ENCODE measurements around the gene MRM2. TPM values are rescaled to one million over a fixed set of nuclear protein-coding genes. Genes with fewer than 3 reads are reported as not detected.

MRM2 gene
- polyA plus RNA-seq, 1 donor from 2014 or later = 21.4 TPM

DNA sequence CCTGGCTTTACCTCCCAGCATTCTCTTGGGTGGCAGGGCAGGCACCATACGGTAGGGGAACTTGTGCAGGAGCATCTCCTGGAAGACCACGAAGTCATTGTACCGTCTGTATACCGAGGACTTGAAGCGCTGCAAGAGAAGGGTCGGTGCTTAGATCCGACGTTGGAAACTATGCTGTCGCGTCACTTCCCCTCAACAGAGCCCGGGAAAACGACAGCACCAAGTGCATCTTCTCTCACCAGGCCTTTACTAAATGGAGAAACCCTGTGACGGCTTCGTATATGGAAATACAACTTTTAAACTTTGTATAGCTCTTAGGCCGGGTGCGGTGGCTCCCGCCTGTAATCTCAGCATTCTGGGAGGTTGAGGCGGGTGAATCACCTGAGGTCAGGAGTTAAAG is 33.1 kb upstream of the MRM2 start:
- Histone ChIP-seq H2AFZ (ENCODE audit: low read depth, low read length) (no peak overlapping the region), H3K4me3 (ENCODE audit: low read length) (no peak overlapping the region), H3K9me2 (ENCODE audit: insufficient read depth, low read length) (no peaks in the 10 kb centered on the region), H3K27ac (ENCODE audit: low read length) (no peak overlapping the region), H3K27me3 (ENCODE audit: insufficient read depth, low read depth, low read length) (no peaks in the 10 kb centered on the region), H3K9ac (ENCODE audit: low read length) (no peak overlapping the region), H3K9me3 (ENCODE audit: low read length) (no peaks in the 10 kb centered on the region), H3F3A (ENCODE audit: insufficient read depth, low read length, poor library complexity, severe bottlenecking) (no peaks in the 10 kb centered on the region), H3K79me2 (replicated peaks; ENCODE audit: insufficient read depth, low read length) (no peaks in the 10 kb centered on the region), H3K4me2 (ENCODE audit: low read length) (no peak overlapping the region), H3K36me3 (ENCODE audit: insufficient read depth, low read length) (no peaks in the 10 kb centered on the region), H4K20me1 (ENCODE audit: insufficient read depth) (no peaks in the 10 kb centered on the region)
- TF ChIP-seq EZH2 (IDR thresholded peaks at IDR 0.05; ENCODE audit: borderline replicate concordance, insufficient read depth, low read length, poor library complexity, severe bottlenecking) = no peak
- no peak for TF ChIP-seq MXI1 (conservative IDR thresholded peaks at IDR 0.05; ENCODE audit: poor library complexity, severe bottlenecking)
- TF ChIP-seq POLR2AphosphoS5 (IDR thresholded peaks at IDR 0.05) = no peak
- TF ChIP-seq TAF1 (IDR thresholded peaks at IDR 0.05; ENCODE audit: low read depth) = no peak
- no peak for TF ChIP-seq EP300 (conservative IDR thresholded peaks at IDR 0.05; ENCODE audit: poor library complexity, severe bottlenecking)
- TF ChIP-seq REST (IDR thresholded peaks at IDR 0.05; ENCODE audit: borderline replicate concordance) = no peak
- TF ChIP-seq RAD21 (conservative IDR thresholded peaks at IDR 0.05) = no peak
- TF ChIP-seq, protein P1, sequence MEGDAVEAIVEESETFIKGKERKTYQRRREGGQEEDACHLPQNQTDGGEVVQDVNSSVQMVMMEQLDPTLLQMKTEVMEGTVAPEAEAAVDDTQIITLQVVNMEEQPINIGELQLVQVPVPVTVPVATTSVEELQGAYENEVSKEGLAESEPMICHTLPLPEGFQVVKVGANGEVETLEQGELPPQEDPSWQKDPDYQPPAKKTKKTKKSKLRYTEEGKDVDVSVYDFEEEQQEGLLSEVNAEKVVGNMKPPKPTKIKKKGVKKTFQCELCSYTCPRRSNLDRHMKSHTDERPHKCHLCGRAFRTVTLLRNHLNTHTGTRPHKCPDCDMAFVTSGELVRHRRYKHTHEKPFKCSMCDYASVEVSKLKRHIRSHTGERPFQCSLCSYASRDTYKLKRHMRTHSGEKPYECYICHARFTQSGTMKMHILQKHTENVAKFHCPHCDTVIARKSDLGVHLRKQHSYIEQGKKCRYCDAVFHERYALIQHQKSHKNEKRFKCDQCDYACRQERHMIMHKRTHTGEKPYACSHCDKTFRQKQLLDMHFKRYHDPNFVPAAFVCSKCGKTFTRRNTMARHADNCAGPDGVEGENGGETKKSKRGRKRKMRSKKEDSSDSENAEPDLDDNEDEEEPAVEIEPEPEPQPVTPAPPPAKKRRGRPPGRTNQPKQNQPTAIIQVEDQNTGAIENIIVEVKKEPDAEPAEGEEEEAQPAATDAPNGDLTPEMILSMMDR (IDR thresholded peaks at IDR 0.05; ENCODE audit: poor library complexity, severe bottlenecking) = no peak
- no peak for TF ChIP-seq SMC3 (conservative IDR thresholded peaks at IDR 0.05; ENCODE audit: poor library complexity)

DNA sequence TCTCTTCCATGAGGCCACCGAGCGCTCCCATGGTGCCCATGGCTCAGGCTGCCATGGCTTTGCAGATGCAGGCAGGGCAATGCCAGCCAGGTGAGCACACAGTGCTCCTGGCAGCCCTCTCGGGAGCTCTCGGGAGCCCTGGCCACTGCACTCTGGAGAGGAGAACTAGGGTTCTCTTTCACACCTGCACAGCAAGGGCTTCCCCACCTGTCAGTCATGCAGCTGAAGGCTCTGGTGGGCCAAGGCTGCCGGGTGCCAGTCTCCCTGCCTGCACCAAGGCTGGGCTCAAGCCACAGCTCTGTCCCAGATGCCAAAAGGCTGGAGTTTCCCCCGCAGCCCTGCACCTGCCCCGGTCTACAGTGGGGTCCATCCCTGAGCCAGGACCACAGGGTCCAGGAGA is 32.7 kb upstream of the MRM2 start:
- Histone ChIP-seq H3F3A (ENCODE audit: insufficient read depth, low read length, poor library complexity, severe bottlenecking) (no peaks in the 10 kb centered on the region), H3K9me2 (ENCODE audit: insufficient read depth, low read length) (no peaks in the 10 kb centered on the region), H3K4me3 (ENCODE audit: low read length) (no peak overlapping the region), H3K27ac (ENCODE audit: low read length) (no peak overlapping the region), H3K4me2 (ENCODE audit: low read length) (no peak overlapping the region), H3K9me3 (ENCODE audit: low read length) (no peaks in the 10 kb centered on the region), H3K79me2 (replicated peaks; ENCODE audit: insufficient read depth, low read length) (no peaks in the 10 kb centered on the region), H2AFZ (ENCODE audit: low read depth, low read length) (no peak overlapping the region), H3K27me3 (ENCODE audit: insufficient read depth, low read depth, low read length) (no peaks in the 10 kb centered on the region), H3K9ac (ENCODE audit: low read length) (no peak overlapping the region), H3K36me3 (ENCODE audit: insufficient read depth, low read length) (no peaks in the 10 kb centered on the region), H4K20me1 (ENCODE audit: insufficient read depth) (no peaks in the 10 kb centered on the region)
- TF ChIP-seq EP300 (conservative IDR thresholded peaks at IDR 0.05; ENCODE audit: poor library complexity, severe bottlenecking) (no peak), POLR2AphosphoS5 (IDR thresholded peaks at IDR 0.05) (no peak), RAD21 (conservative IDR thresholded peaks at IDR 0.05) (no peak), EZH2 (IDR thresholded peaks at IDR 0.05; ENCODE audit: borderline replicate concordance, insufficient read depth, low read length, poor library complexity, severe bottlenecking) (no peak), MXI1 (conservative IDR thresholded peaks at IDR 0.05; ENCODE audit: poor library complexity, severe bottlenecking) (no peak), REST (IDR thresholded peaks at IDR 0.05; ENCODE audit: borderline replicate concordance) (no peak), TAF1 (IDR thresholded peaks at IDR 0.05; ENCODE audit: low read depth) (no peak), SMC3 (conservative IDR thresholded peaks at IDR 0.05; ENCODE audit: poor library complexity) (no peak)
- TF ChIP-seq, protein P1 (IDR thresholded peaks at IDR 0.05; ENCODE audit: poor library complexity, severe bottlenecking) = no peak
